Smooth muscle cell (in vitro differentiated cells): Measurements from ENCODE around the gene POFUT2. TPM values are rescaled to one million over a fixed set of nuclear protein-coding genes. Genes with fewer than 3 reads are reported as not detected.
A peak's percentile ranks its signal among the peaks of the same experiment; 100 is the strongest.

Experiments used
- DNase-seq: peaks from one replicate; lab custom pipeline; 2025; ENCODE audit not compliant: unreplicated experiment; lab: John Stamatoyannopoulos, UW
- H2AFZ ChIP-seq: fragments of 200-600 bp; sonication (generic); 2 replicates; pipeline ENCODE4 v1.6.0; 2016; ENCODE audit warnings: antibody characterized with exemption, low read depth, mild to moderate bottlenecking
- H3F3A ChIP-seq: fragments of 200-600 bp; sonication (generic); 2 replicates; pipeline ENCODE4 v1.6.0; 2017; ENCODE audit warnings: antibody characterized with exemption, low read depth
- H3K27ac ChIP-seq: fragments of 200-600 bp; sonication (generic); 2 replicates; pipeline ENCODE4 v1.5.1; 2016; ENCODE audit warnings: low read depth, mild to moderate bottlenecking
- H3K27me3 ChIP-seq: fragments of 200-600 bp; sonication (generic); 2 replicates; pipeline ENCODE4 v1.6.1; 2016; ENCODE audit warnings: low read depth, mild to moderate bottlenecking
- H3K36me3 ChIP-seq: fragments of 200-600 bp; sonication (generic); 2 replicates; pipeline ENCODE4 v1.5.1; 2016; ENCODE audit warnings: low read depth
- H3K4me1 ChIP-seq: fragments of 200-600 bp; sonication (generic); 2 replicates; pipeline ENCODE4 v1.5.1; 2016; ENCODE audit warnings: low read depth
- H3K4me2 ChIP-seq: fragments of 200-600 bp; sonication (generic); 2 replicates; pipeline ENCODE4 v1.6.0; 2016; ENCODE audit warnings: mild to moderate bottlenecking
- H3K4me3 ChIP-seq: fragments of 200-600 bp; sonication (generic); 2 replicates; pipeline ENCODE4 v1.5.1; 2016; ENCODE audit warnings: mild to moderate bottlenecking
- H3K79me2 ChIP-seq: fragments of 200-600 bp; sonication (generic); 2 replicates; pipeline ENCODE4 v1.6.0; 2016; ENCODE audit warnings: low read depth, mild to moderate bottlenecking
- H3K9ac ChIP-seq: fragments of 200-600 bp; sonication (generic); 2 replicates; pipeline ENCODE4 v1.6.0; 2016; ENCODE audit warnings: low read depth
- H3K9me3 ChIP-seq: fragments of 200-600 bp; sonication (generic); replicated peaks from 2 replicates; pipeline ENCODE4 v1.5.1; 2016; ENCODE audit warnings: low read depth
- H4K20me1 ChIP-seq: fragments of 200-600 bp; sonication (generic); 2 replicates; pipeline ENCODE4 v1.6.0; 2016; ENCODE audit warnings: low read depth
- WGBS: methylation state at CpG from one replicate; pipeline ENCODE4 v1.1.7; 2016; ENCODE audit warnings: low lambda C conversion rate; 5-methylcytosine and 5-hydroxymethylcytosine counted together
- polyA plus RNA-seq: library from polyadenylated mRNA; unstranded; fragments of >200 nt; fragmentation: Nextera tagmentation; extraction: Ambion mirVana; gene quantifications from 2 replicates; pipeline ENCODE4 v1.2.1, GENCODE V29; 2016
- total RNA-seq: library from RNA; depleted of rRNA; stranded (reverse); fragments of >200 nt; gene quantifications from 2 replicates; pipeline ENCODE4 v1.2.3, GENCODE V29; 2014
- TF ChIP-seq, protein P1 (sequence below): fragments of 200-600 bp; sonication (generic); IDR thresholded peaks from 2 replicates; pipeline ENCODE4 v1.5.1; 2017; ENCODE audit warnings: borderline replicate concordance, mild to moderate bottlenecking, antibody characterized with exemption; ENCODE audit not compliant: insufficient read depth, poor library complexity, severe bottlenecking

POFUT2 gene
- total and polyA plus RNA-seq, 2 experiments from 2014 or later = 32.1 to 70.0 TPM

DNA sequence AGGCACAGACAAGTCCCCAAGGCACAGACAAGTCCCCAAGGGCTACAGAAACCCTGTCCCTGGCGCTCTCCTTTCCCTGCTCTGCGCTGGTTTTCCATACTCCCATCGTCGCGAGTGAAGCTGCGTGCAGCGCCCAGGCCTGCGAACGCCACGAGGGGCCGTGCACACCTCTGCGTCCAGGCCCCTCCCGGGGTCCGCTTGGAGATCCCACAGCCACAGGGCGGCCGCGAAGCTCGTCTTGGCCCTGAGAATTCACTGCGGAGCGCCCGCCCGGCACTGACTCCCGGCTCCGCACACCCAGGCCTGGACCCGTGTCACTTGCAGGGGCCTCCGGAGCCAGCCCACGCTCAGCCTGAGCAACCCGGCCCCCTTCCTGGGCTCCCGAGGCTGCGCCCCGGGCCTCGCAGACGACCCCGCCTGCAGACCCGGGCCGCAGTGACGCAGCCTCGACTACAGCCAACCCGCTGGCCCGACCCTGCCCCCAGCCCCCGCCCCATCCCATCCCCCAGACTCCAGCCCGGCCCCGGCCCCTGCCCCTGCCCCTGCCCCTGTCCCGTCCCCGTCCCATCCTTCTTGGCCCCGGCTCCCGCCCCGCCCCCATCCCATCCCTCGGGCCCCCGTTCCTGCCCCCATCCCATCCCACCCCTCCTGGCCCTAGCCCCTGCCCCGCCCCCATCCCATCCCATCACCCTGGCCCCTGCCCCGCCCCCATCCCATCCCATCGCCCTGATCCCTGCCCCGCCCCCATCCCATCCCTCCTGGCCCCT, 841 bp downstream of the POFUT2 start:
- 6% methylated on average over 19 of the region's 54 CpGs for WGBS
- Histone ChIP-seq H3K79me2 (peaks cover 68% of the 10 kb centered on the region), H3K27me3 (no peaks in the 10 kb centered on the region), H3F3A (peaks cover 20% of the 10 kb centered on the region), H3K9me3 (no peaks in the 10 kb centered on the region), H2AFZ (no peak overlapping the region), H3K4me3 (peak overlapping the region; percentile 84), H3K9ac (peak overlapping the region; percentile 47), H3K4me2 (peak overlapping the region; percentile 95), H4K20me1 (peaks cover 54% of the 10 kb centered on the region), H3K36me3 (peaks cover 4% of the 10 kb centered on the region), H3K4me1 (peaks cover 13% of the 10 kb centered on the region), H3K27ac (peak overlapping the region; percentile 31)
- TF ChIP-seq, protein P1, sequence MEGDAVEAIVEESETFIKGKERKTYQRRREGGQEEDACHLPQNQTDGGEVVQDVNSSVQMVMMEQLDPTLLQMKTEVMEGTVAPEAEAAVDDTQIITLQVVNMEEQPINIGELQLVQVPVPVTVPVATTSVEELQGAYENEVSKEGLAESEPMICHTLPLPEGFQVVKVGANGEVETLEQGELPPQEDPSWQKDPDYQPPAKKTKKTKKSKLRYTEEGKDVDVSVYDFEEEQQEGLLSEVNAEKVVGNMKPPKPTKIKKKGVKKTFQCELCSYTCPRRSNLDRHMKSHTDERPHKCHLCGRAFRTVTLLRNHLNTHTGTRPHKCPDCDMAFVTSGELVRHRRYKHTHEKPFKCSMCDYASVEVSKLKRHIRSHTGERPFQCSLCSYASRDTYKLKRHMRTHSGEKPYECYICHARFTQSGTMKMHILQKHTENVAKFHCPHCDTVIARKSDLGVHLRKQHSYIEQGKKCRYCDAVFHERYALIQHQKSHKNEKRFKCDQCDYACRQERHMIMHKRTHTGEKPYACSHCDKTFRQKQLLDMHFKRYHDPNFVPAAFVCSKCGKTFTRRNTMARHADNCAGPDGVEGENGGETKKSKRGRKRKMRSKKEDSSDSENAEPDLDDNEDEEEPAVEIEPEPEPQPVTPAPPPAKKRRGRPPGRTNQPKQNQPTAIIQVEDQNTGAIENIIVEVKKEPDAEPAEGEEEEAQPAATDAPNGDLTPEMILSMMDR = no peak
- no peak for DNase-seq

DNA sequence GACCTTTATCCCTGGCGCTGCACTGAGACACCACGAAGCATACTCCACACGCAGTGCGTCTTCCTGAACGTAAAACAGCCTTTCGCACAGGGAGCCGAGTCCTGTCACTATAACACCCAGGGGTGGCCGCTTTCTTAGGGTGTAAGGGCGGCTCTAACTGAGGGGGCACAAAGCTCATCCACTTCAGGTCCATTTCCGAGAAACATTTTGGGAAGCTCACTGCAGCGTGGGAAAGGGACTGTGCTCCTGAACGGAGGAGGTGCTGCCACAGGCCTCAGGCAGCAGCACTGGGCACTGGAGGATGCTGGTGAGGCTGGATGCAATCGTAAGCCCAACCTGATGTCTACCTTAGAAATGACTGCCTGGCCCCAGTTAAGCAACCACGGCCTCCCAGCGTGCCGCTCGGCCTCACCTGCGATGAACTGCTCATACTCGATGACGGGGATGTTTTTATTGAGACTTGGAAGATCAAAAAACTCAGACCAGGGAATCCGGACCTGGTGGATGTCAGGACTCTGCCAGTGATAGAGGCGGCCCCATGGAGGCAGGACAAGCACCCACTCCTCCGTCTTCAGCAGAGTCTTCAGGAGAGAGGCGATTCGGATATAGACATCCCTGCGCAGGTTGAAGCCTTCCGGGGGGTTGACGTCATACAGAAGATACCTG, 2.3 kb downstream of the POFUT2 start:
- Histone ChIP-seq H3K4me3 (no peak overlapping the region), H3F3A (peaks cover 16% of the 10 kb centered on the region), H3K4me1 (peaks cover 13% of the 10 kb centered on the region), H3K79me2 (peaks cover 70% of the 10 kb centered on the region), H3K9me3 (no peaks in the 10 kb centered on the region), H3K27me3 (no peaks in the 10 kb centered on the region), H4K20me1 (peaks cover 69% of the 10 kb centered on the region), H3K9ac (no peak overlapping the region), H3K36me3 (peaks cover 4% of the 10 kb centered on the region), H2AFZ (no peak overlapping the region), H3K4me2 (no peak overlapping the region), H3K27ac (no peak overlapping the region)
- no peak for DNase-seq
- TF ChIP-seq, protein P1 = no peak
- whole genome bisulfite sequencing = 96% methylated on average over 28 of the region's 28 CpGs

DNA sequence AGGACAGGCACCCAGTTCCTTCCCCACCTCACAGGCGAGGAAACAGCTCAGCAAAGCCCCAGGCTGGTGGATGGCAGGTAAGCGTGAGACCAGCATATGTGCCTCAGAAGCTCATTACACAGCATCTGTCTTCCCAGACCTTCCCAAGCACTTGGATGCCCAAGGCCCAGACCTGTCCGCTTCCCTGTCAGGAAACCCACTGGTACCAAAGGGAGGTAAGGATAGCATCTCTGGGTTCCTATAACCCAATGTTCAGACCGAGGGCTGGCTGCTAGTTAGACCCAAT, 3.3 kb downstream of the POFUT2 start:
- WGBS = 98% methylated on average over 4 of the region's 4 CpGs

More for the DNA sequence above, 3.3 kb downstream of the POFUT2 start:
- Histone ChIP-seq H2AFZ (no peak overlapping the region), H3K9me3 (no peaks in the 10 kb centered on the region), H4K20me1 (peaks cover 76% of the 10 kb centered on the region), H3K4me2 (no peak overlapping the region), H3F3A (peaks cover 6% of the 10 kb centered on the region), H3K27ac (no peak overlapping the region), H3K27me3 (no peaks in the 10 kb centered on the region), H3K4me3 (no peak overlapping the region), H3K9ac (no peak overlapping the region), H3K79me2 (peaks cover 72% of the 10 kb centered on the region), H3K4me1 (peaks cover 13% of the 10 kb centered on the region), H3K36me3 (peaks cover 4% of the 10 kb centered on the region)
- TF ChIP-seq, protein P1 = no peak
- DNase-seq = no peak
